ENCODE measurements around the gene ANAPC16.
"Not testable (repeated sequence)": the region's sequence is repeated elsewhere in the genome, so short reads cannot be mapped to it uniquely, and the experiment has no call there.

The ANAPC16 gene

GRCh38 chr10:72245949-72246525 lies 30.2 kb downstream of the ANAPC16 start:
- DNase-seq, result no peak

GRCh38 chr10:72248468-72249151 lies 32.8 kb downstream of the ANAPC16 start:
- DNase-seq, result peak; percentile 84

- not testable (repeated sequence) for DNase-seq
These were observed 33.5 kb downstream of the ANAPC16 start for GRCh38 chr10:72249176-72249862.

- no peak for DNase-seq
These were observed 34.9 kb downstream of the ANAPC16 start for GRCh38 chr10:72250666-72251065.

GRCh38 chr10:72251635-72252034 lies 35.8 kb downstream of the ANAPC16 start:
- no peak for DNase-seq

- no peak for DNase-seq
These were observed 37.2 kb downstream of the ANAPC16 start for GRCh38 chr10:72252972-72253371.

GRCh38 chr10:72253578-72253977 lies 37.8 kb downstream of the ANAPC16 start:
- no peak for DNase-seq

- peak; percentile 73 for DNase-seq
These were observed 39.2 kb downstream of the ANAPC16 start for GRCh38 chr10:72254813-72255568.

- DNase-seq, result no peak
These were observed 40.3 kb downstream of the ANAPC16 start for GRCh38 chr10:72255977-72256729.

GRCh38 chr10:72257051-72257892 lies 41.5 kb downstream of the ANAPC16 start:
- DNase-seq, result no peak

GRCh38 chr10:72258617-72259016 lies 42.8 kb downstream of the ANAPC16 start:
- no peak for DNase-seq

GRCh38 chr10:72259491-72260238 lies 43.9 kb downstream of the ANAPC16 start:
- peak; percentile 61 for DNase-seq

- DNase-seq, result peak; percentile 96
These were observed 44.6 kb downstream of the ANAPC16 start for GRCh38 chr10:72260239-72260975.

- DNase-seq, result peak; percentile 80
These were observed 45.4 kb downstream of the ANAPC16 start for GRCh38 chr10:72260976-72261783.

GRCh38 chr10:72261784-72262404 lies 46.1 kb downstream of the ANAPC16 start:
- DNase-seq, result no peak

- DNase-seq, result no peak
These were observed 47.9 kb downstream of the ANAPC16 start for GRCh38 chr10:72263613-72264241.

- no peak for DNase-seq
These were observed 48.7 kb downstream of the ANAPC16 start for GRCh38 chr10:72264536-72264935.

GRCh38 chr10:72265508-72265907 lies 49.7 kb downstream of the ANAPC16 start:
- DNase-seq, result no peak
